HG03439 (cell line): Measurements from ENCODE around the gene BLOC1S5.
"Not testable (repeated sequence)": the region's sequence is repeated elsewhere in the genome, so short reads cannot be mapped to it uniquely, and the experiment has no call there.

Experiments
- ATAC-seq: cut with Tn5 transposase; IDR thresholded peaks from one replicate; pipeline ENCODE4 v1.9.1; 2021; ENCODE audit warnings: mild to moderate bottlenecking, moderate library complexity; ENCODE audit not compliant: unreplicated experiment

The BLOC1S5 gene

DNA sequence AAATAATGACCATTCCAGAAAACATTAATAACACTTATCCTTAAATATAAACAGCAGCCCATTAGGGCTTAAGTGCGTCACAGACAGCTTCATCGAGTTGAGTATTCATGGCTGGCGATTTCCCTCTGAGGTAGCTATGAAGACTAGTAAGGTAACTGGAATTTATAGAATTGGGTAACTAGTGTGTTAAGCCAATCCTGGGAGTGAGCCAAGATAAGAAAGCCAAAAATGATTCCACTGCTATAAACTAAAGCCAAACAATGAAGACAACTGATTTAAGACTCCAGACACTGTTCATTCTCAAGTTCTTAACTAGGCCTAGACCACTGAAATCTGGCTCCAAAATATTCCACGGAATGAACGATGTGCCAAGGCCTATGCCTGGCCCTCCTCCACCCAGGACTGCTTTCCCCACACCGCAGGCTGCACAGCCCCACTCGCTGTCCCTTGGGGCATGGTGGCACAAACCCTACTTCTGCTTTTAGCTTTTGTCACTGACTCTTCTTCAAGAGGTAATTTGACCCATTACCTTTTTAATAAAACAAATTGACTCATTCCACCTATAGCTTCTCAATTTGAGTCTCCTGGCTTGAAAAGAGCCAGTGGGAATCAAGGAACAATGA, 66.0 kb downstream of the BLOC1S5 start:
- ATAC-seq, result no peak

- ATAC-seq, result no peak
Measured at GRCh38 chr6:7997286-7997685, 66.9 kb downstream of the BLOC1S5 start.

DNA sequence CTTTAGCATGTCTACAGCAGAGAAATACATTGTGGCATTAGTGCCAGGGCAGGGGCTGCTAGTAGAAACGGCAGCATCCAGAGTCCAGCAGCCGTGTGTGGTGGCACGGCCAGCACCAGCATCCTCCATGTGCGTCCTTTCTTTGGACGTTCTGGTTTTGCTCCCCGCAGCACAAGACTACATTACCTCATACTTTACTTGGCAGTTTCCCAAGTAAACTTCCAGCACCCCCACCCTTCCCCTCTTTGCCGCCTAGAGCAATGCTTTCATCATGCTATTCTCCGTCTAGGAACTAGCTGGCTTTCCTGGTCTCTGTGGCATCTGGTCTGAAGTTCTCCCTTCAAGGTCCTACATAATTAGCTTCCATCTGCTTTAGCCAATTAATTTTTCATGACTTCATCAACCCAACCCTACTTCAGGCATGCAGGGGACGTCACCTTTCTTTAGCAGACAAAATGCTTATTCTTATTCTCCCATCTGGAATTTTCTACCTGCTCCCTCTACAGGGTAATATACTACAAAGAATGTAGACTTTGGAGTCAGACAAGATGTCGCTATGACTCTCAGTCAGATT, 67.6 kb downstream of the BLOC1S5 start:
- no peak for ATAC-seq

- no peak for ATAC-seq
Measured at GRCh38 chr6:7993952-7994351, 70.2 kb downstream of the BLOC1S5 start.

DNA sequence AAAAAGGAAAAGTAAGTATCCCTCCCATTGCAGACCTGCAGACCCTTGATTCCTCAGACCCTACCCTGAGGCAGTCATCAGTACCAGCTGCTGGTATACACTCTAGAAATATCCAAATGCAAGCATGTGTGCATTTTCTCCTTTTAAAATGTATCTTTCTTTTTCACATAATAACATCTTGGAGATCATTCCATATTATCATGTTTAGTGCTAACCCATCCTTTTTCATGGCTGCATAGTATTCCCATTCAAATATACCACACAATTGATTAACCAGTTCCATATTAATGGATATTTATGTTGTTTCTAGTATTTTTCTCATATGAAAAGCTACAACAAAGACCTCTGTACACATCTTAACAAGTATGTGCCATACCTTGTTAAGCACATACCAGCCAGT, 70.8 kb downstream of the BLOC1S5 start:
- no peak for ATAC-seq

DNA sequence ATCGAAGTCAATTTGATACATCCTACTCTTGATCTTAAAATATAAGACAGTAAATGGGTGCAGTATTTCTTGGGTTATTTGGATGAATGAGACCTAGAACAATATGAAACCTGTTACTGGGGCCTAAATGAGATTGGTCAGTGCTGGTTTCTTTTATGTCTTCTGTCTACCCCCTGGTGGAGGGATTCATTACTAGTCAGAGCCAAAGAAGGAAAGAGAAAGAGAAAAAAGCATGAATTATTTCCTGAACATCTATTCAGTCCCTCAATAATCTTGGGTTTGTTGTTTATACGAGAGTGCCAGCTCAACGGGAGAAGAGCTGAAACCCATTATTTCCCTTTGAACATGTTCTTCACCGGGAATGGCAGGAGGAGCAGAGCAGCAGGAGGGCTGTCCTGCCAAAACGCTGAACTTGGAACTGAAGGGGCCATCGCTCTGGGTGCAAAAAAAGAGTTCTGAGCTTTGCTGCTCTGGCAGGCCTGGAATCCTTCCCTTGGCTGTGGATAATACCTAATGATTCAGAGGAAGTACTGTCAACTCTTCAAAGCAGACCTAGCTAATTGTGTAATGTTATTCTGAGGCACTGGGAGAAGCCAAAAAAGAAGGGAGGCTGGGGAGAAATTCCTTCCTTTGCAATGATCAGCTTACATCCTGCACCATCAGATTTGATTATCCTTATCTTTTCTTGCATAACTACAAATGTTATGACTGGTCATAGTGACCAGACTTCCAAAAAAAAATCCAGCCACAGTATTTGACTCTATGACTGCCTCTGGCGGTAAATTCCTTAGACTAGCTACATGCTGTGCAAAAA, 72.0 kb downstream of the BLOC1S5 start:
- peak; percentile 94 for ATAC-seq

DNA sequence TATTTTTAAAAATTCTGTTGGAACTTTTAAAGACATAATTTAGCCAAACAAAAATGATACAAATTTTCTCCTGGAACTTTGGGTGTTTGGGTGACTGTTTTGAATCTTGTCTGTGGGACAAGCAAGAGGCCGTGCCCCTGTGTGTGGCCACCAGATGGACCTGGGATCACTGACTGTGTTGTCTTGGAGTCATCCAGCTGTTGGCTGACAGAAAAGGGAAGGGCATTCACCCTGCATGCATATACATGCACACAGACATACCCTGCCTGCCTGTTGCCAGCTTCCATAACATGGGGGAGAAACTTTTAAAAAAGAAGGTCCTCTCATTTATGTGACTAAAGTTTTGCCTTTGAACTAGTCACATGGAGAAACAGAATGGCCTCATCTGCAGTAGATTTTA, 72.7 kb downstream of the BLOC1S5 start:
- ATAC-seq, result peak; percentile 16

DNA sequence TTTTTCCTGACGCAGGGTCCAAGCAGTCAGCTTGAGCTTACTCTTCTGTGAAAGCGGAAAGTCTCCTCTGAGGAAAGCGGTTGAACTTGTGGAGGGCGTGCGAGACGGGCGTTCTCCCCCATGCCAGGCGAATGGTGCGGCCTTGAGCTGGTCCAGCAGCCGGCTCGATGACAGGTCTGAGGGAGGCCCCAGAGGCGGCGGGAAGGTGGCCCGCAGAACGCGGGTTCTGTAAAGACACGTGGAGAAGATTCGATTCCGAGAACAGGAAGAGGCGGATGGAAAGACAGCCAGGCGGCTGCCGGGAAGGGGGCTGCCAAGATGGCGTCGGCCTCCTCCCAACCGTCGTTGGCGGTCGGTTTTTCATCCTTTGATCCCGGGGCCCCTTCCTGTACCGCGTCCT, 78.0 kb downstream of the BLOC1S5 start:
- ATAC-seq, result no peak

- ATAC-seq, result not testable (repeated sequence)
Measured at GRCh38 chr6:7983967-7984366, 80.2 kb downstream of the BLOC1S5 start.

- ATAC-seq, result no peak
Measured at GRCh38 chr6:7979831-7980230, 84.4 kb downstream of the BLOC1S5 start.

DNA sequence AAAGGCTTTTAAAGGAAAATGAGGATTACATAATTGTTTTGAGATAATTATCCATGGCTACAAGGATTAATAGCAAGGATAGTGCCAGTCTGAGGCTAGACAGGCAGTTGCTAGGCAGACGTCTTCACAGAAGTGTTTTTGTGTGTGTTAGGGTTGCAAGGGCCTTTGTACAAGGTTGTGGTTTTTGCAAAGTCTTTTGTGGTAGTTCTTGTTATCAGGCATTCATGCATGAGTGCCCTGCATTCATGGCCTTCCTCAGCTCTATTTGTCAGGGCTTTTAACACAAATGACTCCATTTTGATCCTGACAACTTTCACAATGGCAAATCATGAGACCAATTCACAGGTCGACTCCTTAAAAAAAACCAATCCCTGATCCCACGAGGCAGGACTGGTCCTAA, 85.5 kb downstream of the BLOC1S5 start:
- no peak for ATAC-seq

- ATAC-seq, result no peak
Measured at GRCh38 chr6:7976485-7977056, 87.6 kb downstream of the BLOC1S5 start.

GRCh38 chr6:7975764-7976146, 88.4 kb downstream of the BLOC1S5 start:
- ATAC-seq, result no peak

DNA sequence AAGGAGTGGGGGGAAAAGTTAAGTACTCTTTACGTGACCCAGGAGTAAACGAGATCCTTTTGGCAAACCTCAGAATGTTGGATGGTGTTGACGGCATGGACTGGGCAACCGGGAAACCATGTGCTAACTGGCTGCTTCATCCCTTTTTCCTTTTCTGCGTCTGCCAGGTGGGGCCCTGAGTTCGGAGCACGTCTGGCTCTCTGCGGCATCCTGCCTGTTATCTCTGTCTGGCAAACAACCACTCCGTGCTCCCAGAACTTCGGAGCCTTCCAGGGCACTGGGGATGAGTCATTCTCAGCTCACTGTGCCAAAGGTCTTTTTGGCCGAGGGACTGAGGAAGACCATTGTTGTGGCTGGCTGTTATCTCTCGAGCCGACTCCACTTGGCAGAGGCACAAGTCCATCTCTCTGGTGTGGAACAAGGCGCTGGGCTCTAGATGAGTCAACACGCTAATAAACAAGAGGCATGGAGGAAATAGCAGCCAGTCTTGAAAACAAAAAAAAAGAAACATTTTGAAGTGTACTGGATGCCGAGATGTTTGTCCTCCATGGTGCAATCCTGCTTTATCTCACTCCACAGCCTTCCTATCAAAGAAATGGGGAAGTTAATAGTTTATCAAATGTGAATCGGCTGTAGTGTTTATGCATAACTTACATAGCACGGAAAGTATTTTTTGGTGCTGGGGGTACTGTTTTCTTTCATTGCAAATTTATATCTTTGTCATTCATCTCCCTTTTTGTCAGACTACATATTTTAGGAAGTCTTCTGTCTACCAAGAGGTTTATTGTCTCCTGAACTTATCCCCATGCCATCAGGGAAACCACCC, 89.0 kb downstream of the BLOC1S5 start:
- ATAC-seq, result no peak

DNA sequence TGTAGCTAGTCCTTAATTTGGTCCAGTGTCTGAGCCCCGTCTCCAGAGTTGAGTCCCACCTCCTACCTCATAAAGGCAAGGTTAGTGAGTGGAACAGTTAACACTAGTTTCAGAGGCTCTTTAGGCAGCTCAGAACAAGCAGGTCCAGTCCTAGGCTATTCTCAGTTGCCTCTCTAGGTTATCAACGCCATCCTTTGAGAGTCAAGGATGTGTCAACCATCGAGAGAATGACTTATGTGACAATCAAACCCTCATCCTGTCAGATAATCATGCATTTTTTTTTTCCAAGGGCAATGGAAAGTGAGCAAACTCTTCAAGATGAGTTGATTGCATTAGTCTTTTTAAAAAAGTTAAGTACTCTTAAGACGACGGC, 89.6 kb downstream of the BLOC1S5 start:
- ATAC-seq, result no peak

GRCh38 chr6:7973584-7973983, 90.6 kb downstream of the BLOC1S5 start:
- ATAC-seq, result no peak

GRCh38 chr6:7971499-7971898, 92.7 kb downstream of the BLOC1S5 start:
- ATAC-seq, result no peak

DNA sequence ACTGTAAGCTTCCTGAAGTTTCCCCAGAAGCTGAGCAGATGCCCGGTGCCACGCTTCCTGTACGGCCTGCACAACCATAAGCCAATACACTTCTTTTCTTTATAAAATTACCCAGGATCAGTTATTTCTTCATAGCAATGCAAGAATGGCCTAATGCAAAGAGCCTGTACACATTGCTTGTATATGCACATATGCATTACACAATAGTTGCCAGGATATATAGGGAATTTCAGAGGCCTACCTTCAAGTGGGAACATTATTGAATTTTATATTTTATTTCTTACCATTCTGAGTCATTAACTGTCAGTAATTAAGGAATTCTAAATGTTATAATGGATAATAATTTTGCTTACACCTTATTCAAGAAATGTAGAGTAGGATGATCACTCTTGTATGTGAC, 93.6 kb downstream of the BLOC1S5 start:
- no peak for ATAC-seq
